HepG2 (cell line): ENCODE results near the gene FNDC3A. TPM values are rescaled to one million over a fixed set of nuclear protein-coding genes. Genes with fewer than 3 reads are reported as not detected.
A peak's percentile ranks its signal among the peaks of the same experiment; 100 is the strongest.

Source experiments
- ARID2 ChIP-seq: sonication (generic); formaldehyde crosslinking; IDR thresholded peaks from 2 replicates; pipeline ENCODE4 v1.8.1; 2022; ENCODE audit warnings: mild to moderate bottlenecking, missing genetic modification reagents, borderline replicate concordance
- CEBPG ChIP-seq: IDR thresholded peaks from 2 replicates; pipeline ENCODE4 v1.6.1; 2016
- HDAC2 ChIP-seq: sonication (generic); formaldehyde crosslinking; IDR thresholded peaks from 2 replicates; pipeline ENCODE4 v1.4.0; 2020; ENCODE audit warnings: missing genetic modification reagents
- MIER3 ChIP-seq: IDR thresholded peaks from 2 replicates; pipeline ENCODE4 v1.6.1; 2016; ENCODE audit warnings: missing compliant biosample characterization, borderline replicate concordance
- MYNN ChIP-seq: sonication (generic); formaldehyde crosslinking; IDR thresholded peaks from 2 replicates; pipeline ENCODE4 v1.4.0; 2020; ENCODE audit warnings: mild to moderate bottlenecking, low read depth, missing genetic modification reagents
- NONO ChIP-seq, 2 experiments: fragments of 450-650 bp in 1 of 2; sonication (generic) in 1 of 2; formaldehyde crosslinking in 1 of 2; IDR thresholded peaks in 1 of 2; conservative IDR thresholded peaks in 1 of 2; 2 replicates each; pipeline versions ENCODE4 v1.6.1 to v1.8.0; 2017 to 2022; ENCODE audit warnings: mild to moderate bottlenecking in 1 of 2, missing genetic modification reagents in 1 of 2, moderate library complexity in 1 of 2
- SKI ChIP-seq: fragments of 450-650 bp; IDR thresholded peaks from one replicate; pipeline ENCODE4 v1.6.1; 2018; ENCODE audit warnings: mild to moderate bottlenecking; ENCODE audit not compliant: partially characterized antibody
- TP53 ChIP-seq: sonication (generic); formaldehyde crosslinking; conservative IDR thresholded peaks from 2 replicates; pipeline ENCODE4 v1.4.0; 2020; ENCODE audit warnings: missing genetic modification reagents
- ZC3H13 ChIP-seq: sonication (generic); formaldehyde crosslinking; IDR thresholded peaks from 2 replicates; pipeline ENCODE4 v1.8.1; 2023; ENCODE audit warnings: mild to moderate bottlenecking, missing genetic modification reagents, moderate library complexity
- ZFYVE20 ChIP-seq: sonication (generic); formaldehyde crosslinking; IDR thresholded peaks from 2 replicates; pipeline ENCODE4 v1.8.0; 2023; ENCODE audit warnings: low read depth, mild to moderate bottlenecking, moderate library complexity, missing genetic modification reagents, borderline replicate concordance
- polyA plus RNA-seq, 8 experiments: library from polyadenylated mRNA; depleted of rRNA in 3 of 8; stranded (reverse) in 7 of 8; unstranded in 1 of 8; fragments of >200 nt; fragmentation: Illumina TruSeq in 4 of 8; extraction: Trizol in 4 of 8; gene quantifications; 2 replicates each; pipeline versions ENCODE4 v1.2.1 to v1.2.3, GENCODE V29; 2011 to 2016; ENCODE audit warnings: low read depth in 4 of 8, missing spikeins in 1 of 8, mixed read lengths in 1 of 8; ENCODE audit not compliant: insufficient read depth in 1 of 8
- total RNA-seq, 5 experiments: library from RNA; depleted of rRNA; stranded (reverse); fragments of >200 nt; fragmentation: Illumina TruSeq; extraction: Trizol; gene quantifications; 2 replicates each; pipeline ENCODE4 v1.2.3, GENCODE V29; 2016; ENCODE audit warnings: low read depth in 1 of 5
- TF ChIP-seq, protein P1 (sequence below): sonication (generic); formaldehyde crosslinking; IDR thresholded peaks from 2 replicates; pipeline ENCODE4 v1.8.0; 2022; ENCODE audit warnings: missing genetic modification reagents, mild to moderate bottlenecking, borderline replicate concordance
- TF ChIP-seq, protein P2 (sequence below): IDR thresholded peaks from 2 replicates; pipeline ENCODE4 v1.6.1; 2012; ENCODE audit warnings: inconsistent platforms
- TF ChIP-seq, protein P3 (sequence below): sonication (generic); formaldehyde crosslinking; IDR thresholded peaks from 2 replicates; pipeline ENCODE4 v1.5.0; 2020; ENCODE audit warnings: mild to moderate bottlenecking, missing genetic modification reagents, borderline replicate concordance
- TF ChIP-seq, protein P4 (sequence below): sonication (generic); formaldehyde crosslinking; IDR thresholded peaks from 2 replicates; pipeline ENCODE4 v1.4.0; 2020; ENCODE audit warnings: missing genetic modification reagents, borderline replicate concordance
- TF ChIP-seq, protein P5 (sequence below): sonication (generic); formaldehyde crosslinking; IDR thresholded peaks from 2 replicates; pipeline ENCODE4 v1.4.0; 2020; ENCODE audit warnings: low read depth, mild to moderate bottlenecking, missing genetic modification reagents
- TF ChIP-seq, protein P6 (sequence below): sonication (generic); formaldehyde crosslinking; IDR thresholded peaks from 2 replicates; pipeline ENCODE4 v1.4.0; 2020; ENCODE audit warnings: missing genetic modification reagents

FNDC3A gene
- total and polyA plus RNA-seq, 2 of the 13 experiments (the other 11 are each of a cell fraction or from before 2014, with no cell fraction given) = 36.7 to 39.3 TPM

DNA sequence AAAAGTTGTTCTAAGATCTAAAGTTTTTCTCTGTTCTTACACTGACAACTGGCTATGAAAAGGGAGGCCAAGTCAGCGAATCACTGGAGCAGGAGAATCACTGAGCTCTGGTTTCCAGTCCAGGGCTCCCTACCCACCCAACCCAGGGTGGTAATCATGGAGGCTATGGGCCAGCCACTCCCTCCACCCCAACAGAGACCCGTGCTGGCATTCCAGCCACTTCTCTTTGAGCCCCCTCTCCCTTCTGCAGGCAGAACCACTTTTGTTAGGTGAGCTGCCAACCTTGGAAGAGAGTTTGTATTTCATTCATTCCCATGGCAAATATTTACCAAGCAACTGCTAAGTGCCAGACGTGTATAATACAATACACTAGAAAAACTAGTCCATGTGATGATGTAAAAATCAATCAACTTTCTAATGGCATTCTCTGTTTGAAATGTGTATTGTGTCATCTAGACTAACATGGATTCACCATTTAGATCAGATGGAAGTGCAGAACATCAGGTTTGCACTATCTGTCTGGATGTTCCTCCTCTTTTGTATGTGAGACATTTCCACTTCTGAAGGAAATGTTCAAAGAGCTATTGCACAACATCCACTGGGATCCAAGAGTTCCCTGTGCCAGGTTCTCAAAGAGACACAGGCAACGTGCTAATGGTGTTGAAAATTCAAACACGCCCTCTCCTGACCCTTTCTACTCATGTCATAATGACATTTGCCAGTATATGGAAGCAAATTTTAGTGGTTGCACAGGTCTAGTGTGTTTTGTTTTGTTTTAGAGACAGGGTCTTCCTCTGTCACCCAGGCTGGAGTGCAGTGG is 249.7 kb downstream of the FNDC3A start (continued):
- TF ChIP-seq, protein P1, sequence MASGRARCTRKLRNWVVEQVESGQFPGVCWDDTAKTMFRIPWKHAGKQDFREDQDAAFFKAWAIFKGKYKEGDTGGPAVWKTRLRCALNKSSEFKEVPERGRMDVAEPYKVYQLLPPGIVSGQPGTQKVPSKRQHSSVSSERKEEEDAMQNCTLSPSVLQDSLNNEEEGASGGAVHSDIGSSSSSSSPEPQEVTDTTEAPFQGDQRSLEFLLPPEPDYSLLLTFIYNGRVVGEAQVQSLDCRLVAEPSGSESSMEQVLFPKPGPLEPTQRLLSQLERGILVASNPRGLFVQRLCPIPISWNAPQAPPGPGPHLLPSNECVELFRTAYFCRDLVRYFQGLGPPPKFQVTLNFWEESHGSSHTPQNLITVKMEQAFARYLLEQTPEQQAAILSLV (CRISPR knock-in tag) = no peak
- TF ChIP-seq ZFYVE20 (CRISPR knock-in tag) (no peak), HDAC2 (no peak), TP53 (CRISPR knock-in tag) (no peak), MIER3 (no peak), SKI (no peak), ZC3H13 (CRISPR knock-in tag) (no peak), CEBPG (CRISPR knock-in tag) (peak; percentile 87), MYNN (no peak), NONO (IDR thresholded peaks at IDR 0.05) (no peak), NONO (CRISPR knock-in tag; conservative IDR thresholded peaks at IDR 0.05) (no peak), ARID2 (no peak)
- TF ChIP-seq, protein P2, sequence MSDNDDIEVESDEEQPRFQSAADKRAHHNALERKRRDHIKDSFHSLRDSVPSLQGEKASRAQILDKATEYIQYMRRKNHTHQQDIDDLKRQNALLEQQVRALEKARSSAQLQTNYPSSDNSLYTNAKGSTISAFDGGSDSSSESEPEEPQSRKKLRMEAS = peak; percentile 15; the same call in 1 of the 2 replicates
- TF ChIP-seq, protein P3, sequence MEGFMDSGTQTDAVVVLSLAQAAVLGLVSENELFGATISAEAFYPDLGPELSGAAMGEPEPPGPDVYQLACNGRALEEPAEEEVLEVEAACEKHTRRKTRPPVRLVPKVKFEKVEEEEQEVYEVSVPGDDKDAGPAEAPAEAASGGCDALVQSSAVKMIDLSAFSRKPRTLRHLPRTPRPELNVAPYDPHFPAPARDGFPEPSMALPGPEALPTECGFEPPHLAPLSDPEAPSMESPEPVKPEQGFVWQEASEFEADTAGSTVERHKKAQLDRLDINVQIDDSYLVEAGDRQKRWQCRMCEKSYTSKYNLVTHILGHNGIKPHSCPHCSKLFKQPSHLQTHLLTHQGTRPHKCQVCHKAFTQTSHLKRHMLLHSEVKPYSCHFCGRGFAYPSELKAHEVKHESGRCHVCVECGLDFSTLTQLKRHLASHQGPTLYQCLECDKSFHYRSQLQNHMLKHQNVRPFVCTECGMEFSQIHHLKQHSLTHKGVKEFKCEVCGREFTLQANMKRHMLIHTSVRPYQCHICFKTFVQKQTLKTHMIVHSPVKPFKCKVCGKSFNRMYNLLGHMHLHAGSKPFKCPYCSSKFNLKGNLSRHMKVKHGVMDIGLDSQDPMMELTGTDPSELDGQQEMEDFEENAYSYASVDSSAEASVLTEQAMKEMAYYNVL (CRISPR knock-in tag) = 0 out of 2 replicates have a peak, but pooled peaks have one; percentile 43
- TF ChIP-seq, protein P4, sequence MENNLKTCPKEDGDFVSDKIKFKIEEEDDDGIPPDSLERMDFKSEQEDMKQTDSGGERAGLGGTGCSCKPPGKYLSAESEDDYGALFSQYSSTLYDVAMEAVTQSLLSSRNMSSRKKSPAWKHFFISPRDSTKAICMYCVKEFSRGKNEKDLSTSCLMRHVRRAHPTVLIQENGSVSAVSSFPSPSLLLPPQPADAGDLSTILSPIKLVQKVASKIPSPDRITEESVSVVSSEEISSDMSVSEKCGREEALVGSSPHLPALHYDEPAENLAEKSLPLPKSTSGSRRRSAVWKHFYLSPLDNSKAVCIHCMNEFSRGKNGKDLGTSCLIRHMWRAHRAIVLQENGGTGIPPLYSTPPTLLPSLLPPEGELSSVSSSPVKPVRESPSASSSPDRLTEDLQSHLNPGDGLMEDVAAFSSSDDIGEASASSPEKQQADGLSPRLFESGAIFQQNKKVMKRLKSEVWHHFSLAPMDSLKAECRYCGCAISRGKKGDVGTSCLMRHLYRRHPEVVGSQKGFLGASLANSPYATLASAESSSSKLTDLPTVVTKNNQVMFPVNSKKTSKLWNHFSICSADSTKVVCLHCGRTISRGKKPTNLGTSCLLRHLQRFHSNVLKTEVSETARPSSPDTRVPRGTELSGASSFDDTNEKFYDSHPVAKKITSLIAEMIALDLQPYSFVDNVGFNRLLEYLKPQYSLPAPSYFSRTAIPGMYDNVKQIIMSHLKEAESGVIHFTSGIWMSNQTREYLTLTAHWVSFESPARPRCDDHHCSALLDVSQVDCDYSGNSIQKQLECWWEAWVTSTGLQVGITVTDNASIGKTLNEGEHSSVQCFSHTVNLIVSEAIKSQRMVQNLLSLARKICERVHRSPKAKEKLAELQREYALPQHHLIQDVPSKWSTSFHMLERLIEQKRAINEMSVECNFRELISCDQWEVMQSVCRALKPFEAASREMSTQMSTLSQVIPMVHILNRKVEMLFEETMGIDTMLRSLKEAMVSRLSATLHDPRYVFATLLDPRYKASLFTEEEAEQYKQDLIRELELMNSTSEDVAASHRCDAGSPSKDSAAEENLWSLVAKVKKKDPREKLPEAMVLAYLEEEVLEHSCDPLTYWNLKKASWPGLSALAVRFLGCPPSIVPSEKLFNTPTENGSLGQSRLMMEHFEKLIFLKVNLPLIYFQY (CRISPR knock-in tag) = no peak
- TF ChIP-seq, protein P5, sequence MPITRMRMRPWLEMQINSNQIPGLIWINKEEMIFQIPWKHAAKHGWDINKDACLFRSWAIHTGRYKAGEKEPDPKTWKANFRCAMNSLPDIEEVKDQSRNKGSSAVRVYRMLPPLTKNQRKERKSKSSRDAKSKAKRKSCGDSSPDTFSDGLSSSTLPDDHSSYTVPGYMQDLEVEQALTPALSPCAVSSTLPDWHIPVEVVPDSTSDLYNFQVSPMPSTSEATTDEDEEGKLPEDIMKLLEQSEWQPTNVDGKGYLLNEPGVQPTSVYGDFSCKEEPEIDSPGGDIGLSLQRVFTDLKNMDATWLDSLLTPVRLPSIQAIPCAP = no peak
- TF ChIP-seq, protein P6, sequence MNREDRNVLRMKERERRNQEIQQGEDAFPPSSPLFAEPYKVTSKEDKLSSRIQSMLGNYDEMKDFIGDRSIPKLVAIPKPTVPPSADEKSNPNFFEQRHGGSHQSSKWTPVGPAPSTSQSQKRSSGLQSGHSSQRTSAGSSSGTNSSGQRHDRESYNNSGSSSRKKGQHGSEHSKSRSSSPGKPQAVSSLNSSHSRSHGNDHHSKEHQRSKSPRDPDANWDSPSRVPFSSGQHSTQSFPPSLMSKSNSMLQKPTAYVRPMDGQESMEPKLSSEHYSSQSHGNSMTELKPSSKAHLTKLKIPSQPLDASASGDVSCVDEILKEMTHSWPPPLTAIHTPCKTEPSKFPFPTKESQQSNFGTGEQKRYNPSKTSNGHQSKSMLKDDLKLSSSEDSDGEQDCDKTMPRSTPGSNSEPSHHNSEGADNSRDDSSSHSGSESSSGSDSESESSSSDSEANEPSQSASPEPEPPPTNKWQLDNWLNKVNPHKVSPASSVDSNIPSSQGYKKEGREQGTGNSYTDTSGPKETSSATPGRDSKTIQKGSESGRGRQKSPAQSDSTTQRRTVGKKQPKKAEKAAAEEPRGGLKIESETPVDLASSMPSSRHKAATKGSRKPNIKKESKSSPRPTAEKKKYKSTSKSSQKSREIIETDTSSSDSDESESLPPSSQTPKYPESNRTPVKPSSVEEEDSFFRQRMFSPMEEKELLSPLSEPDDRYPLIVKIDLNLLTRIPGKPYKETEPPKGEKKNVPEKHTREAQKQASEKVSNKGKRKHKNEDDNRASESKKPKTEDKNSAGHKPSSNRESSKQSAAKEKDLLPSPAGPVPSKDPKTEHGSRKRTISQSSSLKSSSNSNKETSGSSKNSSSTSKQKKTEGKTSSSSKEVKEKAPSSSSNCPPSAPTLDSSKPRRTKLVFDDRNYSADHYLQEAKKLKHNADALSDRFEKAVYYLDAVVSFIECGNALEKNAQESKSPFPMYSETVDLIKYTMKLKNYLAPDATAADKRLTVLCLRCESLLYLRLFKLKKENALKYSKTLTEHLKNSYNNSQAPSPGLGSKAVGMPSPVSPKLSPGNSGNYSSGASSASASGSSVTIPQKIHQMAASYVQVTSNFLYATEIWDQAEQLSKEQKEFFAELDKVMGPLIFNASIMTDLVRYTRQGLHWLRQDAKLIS = no peak
